SK-N-SH treated with all-trans-retinoic acid at 6 μM for 48 hours (cell line): ENCODE results near the gene C8G.

Experiments used
- ARNTL ChIP-seq: fragments of 450-650 bp; formaldehyde crosslinking; IDR thresholded peaks from 2 replicates; pipeline ENCODE4 v1.5.0; 2020; ENCODE audit warnings: low read depth, mild to moderate bottlenecking, moderate library complexity, borderline replicate concordance
- GLIS3 ChIP-seq: fragments of 250-450 bp; sonication (Bioruptor Pico); IDR thresholded peaks from 2 replicates; pipeline ENCODE4 v1.5.0; 2020; ENCODE audit warnings: mild to moderate bottlenecking, moderate library complexity
- RARB ChIP-seq: fragments of 250-450 bp; sonication (Bioruptor Pico); IDR thresholded peaks from 2 replicates; pipeline ENCODE4 v1.8.0; 2021; ENCODE audit warnings: mild to moderate bottlenecking, moderate library complexity
- ZFP3 ChIP-seq: fragments of 250-450 bp; sonication (Bioruptor Pico); IDR thresholded peaks from 2 replicates; pipeline ENCODE4 v1.5.0; 2020; ENCODE audit warnings: mild to moderate bottlenecking, moderate library complexity
- TF ChIP-seq, protein P1 (sequence below): fragments of 250-450 bp; sonication (Bioruptor Pico); IDR thresholded peaks from 2 replicates; pipeline ENCODE4 v1.5.1; 2020; ENCODE audit warnings: low read depth, mild to moderate bottlenecking, moderate library complexity

DNA sequence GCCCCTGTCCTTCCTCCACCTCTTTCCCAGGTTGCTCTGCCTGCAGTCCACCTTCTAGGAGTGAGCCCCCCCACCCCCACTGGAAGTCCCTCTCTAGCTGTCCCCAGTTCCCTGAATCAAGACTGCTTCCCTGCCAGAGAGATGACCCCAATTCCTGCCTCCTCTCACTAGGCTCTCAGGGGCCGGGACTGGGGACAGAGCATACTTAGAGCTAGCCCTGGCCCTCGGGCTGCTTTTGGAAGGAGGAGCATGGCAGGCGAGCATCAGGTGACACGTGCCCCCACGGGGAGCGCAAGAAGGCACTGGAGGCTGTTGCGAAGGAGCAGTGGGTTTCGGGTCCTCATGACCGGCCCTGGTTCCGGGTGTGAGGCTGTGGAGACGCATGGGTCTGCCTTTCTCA lies 49.0 kb upstream of the C8G start:
- TF ChIP-seq ARNTL, result no peak
- TF ChIP-seq, protein P1, sequence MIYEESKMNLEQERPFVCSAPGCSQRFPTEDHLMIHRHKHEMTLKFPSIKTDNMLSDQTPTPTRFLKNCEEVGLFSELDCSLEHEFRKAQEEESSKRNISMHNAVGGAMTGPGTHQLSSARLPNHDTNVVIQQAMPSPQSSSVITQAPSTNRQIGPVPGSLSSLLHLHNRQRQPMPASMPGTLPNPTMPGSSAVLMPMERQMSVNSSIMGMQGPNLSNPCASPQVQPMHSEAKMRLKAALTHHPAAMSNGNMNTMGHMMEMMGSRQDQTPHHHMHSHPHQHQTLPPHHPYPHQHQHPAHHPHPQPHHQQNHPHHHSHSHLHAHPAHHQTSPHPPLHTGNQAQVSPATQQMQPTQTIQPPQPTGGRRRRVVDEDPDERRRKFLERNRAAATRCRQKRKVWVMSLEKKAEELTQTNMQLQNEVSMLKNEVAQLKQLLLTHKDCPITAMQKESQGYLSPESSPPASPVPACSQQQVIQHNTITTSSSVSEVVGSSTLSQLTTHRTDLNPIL, result no peak
- no peak for TF ChIP-seq RARB (CRISPR knock-in tag)
- TF ChIP-seq GLIS3 (CRISPR knock-in tag), result no peak
- TF ChIP-seq ZFP3, result no peak
